GM18526 (cell line): ENCODE data around the gene AUH.

Experiments
- POLR2A ChIP-seq: IDR thresholded peaks from 3 replicates; pipeline ENCODE4 v1.6.1; 2011; ENCODE audit not compliant: insufficient read length; ENCODE audit errors: extremely low read depth

AUH gene

GRCh38 chr9:91258451-91258850 lies 103.3 kb downstream of the AUH start:
- TF ChIP-seq POLR2A = no peak

- TF ChIP-seq POLR2A = no peak
These were observed 105.5 kb downstream of the AUH start for GRCh38 chr9:91256235-91256634.

- TF ChIP-seq POLR2A = no peak
These were observed 106.4 kb downstream of the AUH start for GRCh38 chr9:91255327-91255726.

GRCh38 chr9:91253488-91253887 lies 108.2 kb downstream of the AUH start:
- TF ChIP-seq POLR2A = no peak

GRCh38 chr9:91248707-91249106 lies 113.0 kb downstream of the AUH start:
- TF ChIP-seq POLR2A = no peak

GRCh38 chr9:91247278-91247677 lies 114.4 kb downstream of the AUH start:
- TF ChIP-seq POLR2A = no peak

- TF ChIP-seq POLR2A = no peak
These were observed 114.9 kb downstream of the AUH start for GRCh38 chr9:91246846-91247245.

GRCh38 chr9:91245431-91246313 lies 116.0 kb downstream of the AUH start:
- no peak for TF ChIP-seq POLR2A

GRCh38 chr9:91243029-91243428 lies 118.7 kb downstream of the AUH start:
- no peak for TF ChIP-seq POLR2A

GRCh38 chr9:91241909-91242308 lies 119.8 kb downstream of the AUH start:
- TF ChIP-seq POLR2A = no peak

GRCh38 chr9:91240596-91241165 lies 121.0 kb downstream of the AUH start:
- TF ChIP-seq POLR2A = no peak

GRCh38 chr9:91239367-91240111 lies 122.2 kb downstream of the AUH start:
- no peak for TF ChIP-seq POLR2A

- no peak for TF ChIP-seq POLR2A
These were observed 127.2 kb downstream of the AUH start for GRCh38 chr9:91234523-91234922.

GRCh38 chr9:91231619-91232018 lies 130.1 kb downstream of the AUH start:
- TF ChIP-seq POLR2A = no peak

GRCh38 chr9:91223000-91223399 lies 138.7 kb downstream of the AUH start:
- no peak for TF ChIP-seq POLR2A

GRCh38 chr9:91222457-91222856 lies 139.3 kb downstream of the AUH start:
- TF ChIP-seq POLR2A = no peak
